Upper lobe of right lung (tissue), 1 donor: Measurements from ENCODE around the gene BICC1. TPM values are rescaled to one million over a fixed set of nuclear protein-coding genes. Genes with fewer than 3 reads are reported as not detected.

Experiments
- ATAC-seq: fragments of 200-7000 bp; cut with Tn5 transposase; one replicate; pipeline ENCODE4 v1.9.1; 2020; ENCODE audit warnings: mild to moderate bottlenecking, moderate library complexity
- DNase-seq: peaks from one replicate; pipeline ENCODE4 v3.0.0-alpha.2; 2020
- H3K27ac ChIP-seq: fragments of 200-600 bp; one replicate; pipeline ENCODE4 v1.8.0; 2022
- H3K27me3 ChIP-seq: fragments of 200-600 bp; one replicate; pipeline ENCODE4 v1.8.0; 2022; ENCODE audit warnings: mild to moderate bottlenecking
- H3K36me3 ChIP-seq: fragments of 200-600 bp; one replicate; pipeline ENCODE4 v1.8.0; 2022
- H3K4me1 ChIP-seq: fragments of 200-600 bp; one replicate; pipeline ENCODE4 v1.8.0; 2022
- H3K4me3 ChIP-seq: fragments of 200-600 bp; one replicate; pipeline ENCODE4 v1.8.0; 2022; ENCODE audit warnings: mild to moderate bottlenecking
- H3K9me3 ChIP-seq: fragments of 200-600 bp; one replicate; pipeline ENCODE4 v1.8.0; 2022
- CTCF ChIP-seq: fragments of 200-600 bp; IDR thresholded peaks from one replicate; pipeline ENCODE4 v1.8.0; 2022; ENCODE audit warnings: antibody characterized with exemption
- intact Hi-C: fragments of 100-400 bp; cut with DNase I; formaldehyde crosslinking; loops from one replicate; pipeline ENCODE4 v1.11.0; 2022
- total RNA-seq: library from RNA; stranded (reverse); fragmentation: NEBNext Ultra II Directional; extraction: Animal tissue kit (Norgen Biotek cat#: 25700); gene quantifications from one replicate; pipeline ENCODE4 v1.2.1, GENCODE V29; 2021
- donor health status: DM: no; HTN: yes; CAD: no; lungs with severe emphysema.

The BICC1 gene
- total RNA-seq, 1 donor from 2014 or later, result 9.2 TPM

GRCh38 chr10:58771863-58772262 is 259.2 kb downstream of the BICC1 start:
- Histone ChIP-seq H3K27me3 (no peaks in the 10 kb centered on the region), H3K4me1 (peaks cover 10% of the 10 kb centered on the region), H3K36me3 (no peaks in the 10 kb centered on the region), H3K27ac (no peak overlapping the region), H3K4me3 (no peak overlapping the region), H3K9me3 (no peaks in the 10 kb centered on the region)
- intact Hi-C loops, result no loop called here
- ATAC-seq (no peak), DNase-seq (no peak)
- no peak for TF ChIP-seq CTCF

GRCh38 chr10:58772758-58773157 is 260.1 kb downstream of the BICC1 start:
- no peak for TF ChIP-seq CTCF
- H3K27me3 ChIP-seq, result no peaks in the 10 kb centered on the region
- DNase-seq, result no peak
- H3K27ac ChIP-seq, result no peak overlapping the region
- intact Hi-C loops, result no loop called here
- no peak for ATAC-seq
- H3K4me3 ChIP-seq, result no peak overlapping the region
- H3K9me3 ChIP-seq, result no peaks in the 10 kb centered on the region
- no peaks in the 10 kb centered on the region for H3K36me3 ChIP-seq
- peaks cover 10% of the 10 kb centered on the region for H3K4me1 ChIP-seq

GRCh38 chr10:58773341-58773740 is 260.7 kb downstream of the BICC1 start:
- Histone ChIP-seq H3K4me3 (no peak overlapping the region), H3K4me1 (peaks cover 10% of the 10 kb centered on the region), H3K27me3 (no peaks in the 10 kb centered on the region), H3K9me3 (no peaks in the 10 kb centered on the region), H3K36me3 (no peaks in the 10 kb centered on the region), H3K27ac (no peak overlapping the region)
- DNase-seq, result no peak
- no peak for TF ChIP-seq CTCF
- intact Hi-C loops, result no loop called here
- no peak for ATAC-seq

GRCh38 chr10:58773944-58774343 is 261.3 kb downstream of the BICC1 start:
- Histone ChIP-seq H3K27me3 (no peaks in the 10 kb centered on the region), H3K4me1 (peaks cover 10% of the 10 kb centered on the region), H3K4me3 (no peak overlapping the region), H3K27ac (no peak overlapping the region), H3K36me3 (no peaks in the 10 kb centered on the region), H3K9me3 (no peaks in the 10 kb centered on the region)
- intact Hi-C loops, result no loop called here
- no peak for TF ChIP-seq CTCF
- ATAC-seq (no peak), DNase-seq (no peak)

- Histone ChIP-seq H3K4me1 (peaks cover 10% of the 10 kb centered on the region), H3K27me3 (no peaks in the 10 kb centered on the region), H3K9me3 (no peaks in the 10 kb centered on the region), H3K4me3 (no peak overlapping the region), H3K36me3 (no peaks in the 10 kb centered on the region), H3K27ac (no peak overlapping the region)
- no peak for TF ChIP-seq CTCF
- peak; percentile 53 for ATAC-seq
- no peak for DNase-seq
- intact Hi-C loops, result no loop called here
Observed at GRCh38 chr10:58775960-58776567, 263.4 kb downstream of the BICC1 start.
